Spleen (tissue), 11 donors: Measurements from ENCODE around the gene RPS15. TPM values are rescaled to one million over a fixed set of nuclear protein-coding genes. Genes with fewer than 3 reads are reported as not detected.

ENCODE experiments used
- DNase-seq: peaks from one replicate; pipeline ENCODE4 v3.0.0-alpha.2; 2020
- H3K27ac ChIP-seq, 8 donors: fragments of 200-600 bp; sonication (generic) in 7 of 8; 1 replicate in 4 of 8; 2 replicates in 4 of 8; pipeline versions ENCODE4 v1.5.0 to v1.8.0; 2016 to 2021; ENCODE audit warnings: inconsistent platforms in 4 of 8, mild to moderate bottlenecking in 4 of 8, moderate library complexity in 1 of 8
- H3K27me3 ChIP-seq, 7 donors: fragments of 200-600 bp; sonication (generic) in 6 of 7; replicated peaks in 1 of 7; 1 replicate in 4 of 7; 2 replicates in 3 of 7; pipeline versions ENCODE4 v1.5.0 to v1.8.0; 2016 to 2021; ENCODE audit warnings: inconsistent platforms in 3 of 7, mild to moderate bottlenecking in 1 of 7
- H3K36me3 ChIP-seq, 6 donors: fragments of 200-600 bp; sonication (generic) in 5 of 6; 1 replicate in 4 of 6; 2 replicates in 2 of 6; pipeline versions ENCODE4 v1.5.0 to v1.8.0; 2016 to 2021; ENCODE audit warnings: inconsistent platforms in 2 of 6
- H3K4me1 ChIP-seq, 6 donors: fragments of 200-600 bp; sonication (generic) in 5 of 6; 1 replicate in 3 of 6; 2 replicates in 3 of 6; pipeline versions ENCODE4 v1.5.0 to v1.8.0; 2016 to 2021; ENCODE audit warnings: inconsistent platforms in 3 of 6
- H3K4me3 ChIP-seq, 8 donors: fragments of 200-600 bp; sonication (generic) in 7 of 8; 1 replicate in 4 of 8; 2 replicates in 4 of 8; pipeline versions ENCODE4 v1.5.0 to v1.8.0; 2016 to 2021; ENCODE audit warnings: inconsistent platforms in 4 of 8, mild to moderate bottlenecking in 4 of 8, moderate library complexity in 2 of 8
- H3K9me3 ChIP-seq, 8 donors: fragments of 200-600 bp; sonication (generic) in 7 of 8; 1 replicate in 4 of 8; 2 replicates in 4 of 8; pipeline versions ENCODE4 v1.5.0 to v1.8.0; 2016 to 2021; ENCODE audit warnings: inconsistent platforms in 4 of 8
- CTCF ChIP-seq, 11 experiments: fragments of 200-600 bp in 7 of 11; fragments of 450-650 bp in 4 of 11; sonication (generic) in 4 of 11; IDR thresholded peaks in 8 of 11; conservative IDR thresholded peaks in 3 of 11; 1 replicate in 7 of 11; 2 replicates in 4 of 11; pipeline versions ENCODE4 v1.4.0 to v1.8.0; 2016 to 2021; ENCODE audit warnings: antibody characterized with exemption in 11 of 11, inconsistent platforms in 4 of 11, mild to moderate bottlenecking in 1 of 11
- POLR2A ChIP-seq, 3 donors: fragments of 450-650 bp; IDR thresholded peaks; one replicate each; pipeline ENCODE4 v1.5.1; 2017; ENCODE audit warnings: antibody characterized with exemption in 3 of 3, mild to moderate bottlenecking in 1 of 3
- POLR2AphosphoS5 ChIP-seq, 3 donors: sonication (generic); formaldehyde crosslinking; IDR thresholded peaks; one replicate each; pipeline ENCODE4 v1.5.1; 2017; ENCODE audit warnings: antibody characterized with exemption in 3 of 3
- WGBS, 5 donors: extraction: QIAGEN DNeasy Blood & Tissue Kit in 3 of 5; methylation state at CpG; one replicate each; pipeline versions ENCODE4 v1.1.5 to v1.1.7; 2013 to 2018; 5-methylcytosine and 5-hydroxymethylcytosine counted together
- intact Hi-C: fragments of 100-400 bp; cut with DNase I; formaldehyde crosslinking; loops from one replicate; pipeline ENCODE4 v1.15.0; 2023; ENCODE audit warnings: low total_unique reads
- polyA plus RNA-seq, 3 donors: library from polyadenylated mRNA; stranded (reverse); fragments of 200-250 nt; gene quantifications; one replicate each; pipeline ENCODE4 v1.2.1, GENCODE V29; 2013
- total RNA-seq, 7 donors: library from RNA; depleted of rRNA in 3 of 7; stranded (reverse); fragments of >200 nt in 3 of 7; fragmentation: NEBNext Ultra II Directional in 4 of 7; extraction: Animal tissue kit (Norgen Biotek cat#: 25700) in 4 of 7; gene quantifications; one replicate each; pipeline versions ENCODE4 v1.1.0 to v1.2.1, GENCODE V29; 2016 to 2021
- donor health status: healthy with polysubstance abuse.
- donor health status: DM: no; HTN: no; CAD: no; lungs with moderate emphysema.
- donor health status: DM: no; HTN: no; CAD: no.
- donor health status: Bipolar disorder and iron deficiency.
- donor health status: healthy.
- donor health status: DM: no; HTN: no; CAD: no.
- donor health status: DM: yes; HTN: yes; CAD: no.

Gene RPS15
- total and polyA plus RNA-seq, 10 donors: 932 to 5,849 (median 4,147) TPM

- H3K27ac ChIP-seq: no peak overlapping the region
- H3K9me3 ChIP-seq: no peaks in the 10 kb centered on the region
- H3K27me3 ChIP-seq: no peaks in the 10 kb centered on the region
- intact Hi-C loops: no loop called here
- TF ChIP-seq CTCF (IDR thresholded peaks at IDR 0.05 in 8 of 11, conservative IDR thresholded peaks at IDR 0.05 in 3 of 11): no peak
- no peak for TF ChIP-seq POLR2A (IDR thresholded peaks at IDR 0.05)
- no peak for TF ChIP-seq POLR2AphosphoS5 (IDR thresholded peaks at IDR 0.05)
- peaks cover 0 to 36% (median 9%) of the 10 kb centered on the region in 6 donors for H3K4me1 ChIP-seq
- no peak for DNase-seq
- WGBS, 5 donors: 90 to 95% (median 92%) methylated on average over 28 to 33 of the region's 33 CpGs
- peaks cover 3 to 100% (median 90%) of the 10 kb centered on the region in 6 donors for H3K36me3 ChIP-seq
- no peak overlapping the region for H3K4me3 ChIP-seq
Measured at GRCh38 chr19:1425102-1425837, 12.9 kb upstream of the RPS15 start.

- Histone ChIP-seq H3K36me3 (peaks cover 3 to 100% (median 90%) of the 10 kb centered on the region in 6 donors), H3K27me3 (no peaks in the 10 kb centered on the region), H3K4me3 (no peak overlapping the region), H3K27ac (no peak overlapping the region), H3K9me3 (no peaks in the 10 kb centered on the region), H3K4me1 (peaks cover 0 to 33% (median 9%) of the 10 kb centered on the region in 6 donors)
- 88 to 97% (median 94%) methylated on average over 14 of the region's 14 CpGs for WGBS, 5 donors
- peak in 1 of 3 donors; percentile 4 for TF ChIP-seq POLR2AphosphoS5 (IDR thresholded peaks at IDR 0.05)
- TF ChIP-seq CTCF (IDR thresholded peaks at IDR 0.05 in 8 of 11, conservative IDR thresholded peaks at IDR 0.05 in 3 of 11): no peak
- no peak for DNase-seq
- intact Hi-C loops: no loop called here
Measured at GRCh38 chr19:1425902-1426301, 12.3 kb upstream of the RPS15 start.

DNA sequence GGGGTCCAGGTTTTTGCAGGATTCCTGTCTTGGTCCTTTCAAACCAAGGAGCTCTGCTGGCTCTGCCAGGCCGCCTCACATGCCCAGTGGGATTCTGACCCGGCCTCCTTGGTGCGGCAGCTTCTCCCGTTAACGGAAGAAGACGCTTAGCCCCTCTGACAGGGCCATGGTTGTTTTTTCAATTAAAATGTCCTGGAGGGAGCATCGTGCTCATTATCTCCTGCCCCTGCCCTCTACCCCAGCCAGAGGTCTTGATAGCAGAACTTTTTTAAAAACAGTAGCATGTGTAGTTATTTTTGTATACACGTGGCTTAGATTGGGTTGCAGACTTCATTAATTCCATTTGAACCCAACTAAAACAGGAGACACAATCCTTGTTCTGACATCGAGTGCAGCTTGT lies 11.5 kb upstream of the RPS15 start:
- H3K27ac ChIP-seq: no peak overlapping the region
- no peak overlapping the region for H3K4me3 ChIP-seq
- TF ChIP-seq POLR2A (IDR thresholded peaks at IDR 0.05): no peak
- TF ChIP-seq POLR2AphosphoS5 (IDR thresholded peaks at IDR 0.05): no peak
- no peak for TF ChIP-seq CTCF (IDR thresholded peaks at IDR 0.05 in 8 of 11, conservative IDR thresholded peaks at IDR 0.05 in 3 of 11)
- 86 to 93% (median 92%) methylated on average over 9 of the region's 9 CpGs for WGBS, 5 donors
- H3K4me1 ChIP-seq: peaks cover 0 to 29% (median 8%) of the 10 kb centered on the region in 6 donors
- peaks cover 3 to 100% (median 90%) of the 10 kb centered on the region in 6 donors for H3K36me3 ChIP-seq
- H3K27me3 ChIP-seq: no peaks in the 10 kb centered on the region
- H3K9me3 ChIP-seq: no peaks in the 10 kb centered on the region
- intact Hi-C loops: no loop called here
- no peak for DNase-seq

GRCh38 chr19:1427221-1427920 lies 10.8 kb upstream of the RPS15 start:
- no peaks in the 10 kb centered on the region for H3K9me3 ChIP-seq
- H3K4me3 ChIP-seq: no peak overlapping the region
- H3K4me1 ChIP-seq: peaks cover 0 to 23% (median 8%) of the 10 kb centered on the region in 6 donors
- no peaks in the 10 kb centered on the region for H3K27me3 ChIP-seq
- peak in 1 of 3 donors; percentile 64 for TF ChIP-seq POLR2AphosphoS5 (IDR thresholded peaks at IDR 0.05)
- no peak for TF ChIP-seq CTCF (IDR thresholded peaks at IDR 0.05 in 8 of 11, conservative IDR thresholded peaks at IDR 0.05 in 3 of 11)
- no peak for TF ChIP-seq POLR2A (IDR thresholded peaks at IDR 0.05)
- no peak overlapping the region for H3K27ac ChIP-seq
- intact Hi-C loops: no loop called here
- H3K36me3 ChIP-seq: peaks cover 3 to 100% (median 90%) of the 10 kb centered on the region in 6 donors
- 92 to 96% (median 93%) methylated on average over 22 to 27 of the region's 27 CpGs for WGBS, 5 donors
- no peak for DNase-seq
